A549 (cell line): ENCODE results near the gene APPL1. TPM values are rescaled to one million over a fixed set of nuclear protein-coding genes. Genes with fewer than 3 reads are reported as not detected.

Source experiments
- ATAC-seq, 2 experiments: fragments of 200-7000 bp in 1 of 2; fragments of >200 bp in 1 of 2; cut with Nextera tagmentation in 1 of 2; cut with Tn5 transposase in 1 of 2; 3 replicates each; pipeline versions ENCODE4 v1.8.0 to v1.9.1; 2018 to 2020; ENCODE audit warnings: mild to moderate bottlenecking in 1 of 2, moderate library complexity in 1 of 2
- CTCF ChIA-PET: fragments of 300-600 bp; sonication (Branson Sonifier 250); formaldehyde crosslinking; extraction: SDS; loops from one replicate; lab custom pipeline; 2021; ENCODE audit warnings: antibody characterized with exemption, inconsistent platforms; lab: Yijun Ruan, JAX
- POLR2A ChIA-PET: fragments of 350-600 bp; formaldehyde crosslinking; extraction: SDS; loops from one replicate; lab custom pipeline; 2021; ENCODE audit warnings: antibody characterized with exemption, inconsistent platforms; lab: Yijun Ruan, JAX
- DNase-seq, 2 experiments: peaks; one replicate each; pipeline versions ENCODE4 v3.0.0 to v3.0.0-alpha.2; 2011 to 2016; ENCODE audit warnings: low read depth in 1 of 2, low spot score in 1 of 2
- FAIRE-seq: peaks from 2 replicates; lab custom pipeline; 2011; peaks lifted over from hg19 to GRCh38; lab: Jason Lieb, UNC
- H3K27ac ChIP-seq, 2 experiments: fragments of >200 bp; sonication (Bioruptor Twin); formaldehyde crosslinking; 3 replicates each; pipeline ENCODE4 v1.5.1; 2016 to 2017
- H3K4me1 ChIP-seq: fragments of >200 bp; sonication (Bioruptor Twin); formaldehyde crosslinking; 3 replicates; pipeline ENCODE4 v1.6.1; 2016
- H3K4me2 ChIP-seq: fragments of >200 bp; sonication (Bioruptor Twin); formaldehyde crosslinking; 3 replicates; pipeline ENCODE4 v1.6.1; 2016
- H3K4me3 ChIP-seq: fragments of >200 bp; sonication (Bioruptor Twin); formaldehyde crosslinking; 3 replicates; pipeline ENCODE4 v1.5.1; 2016
- H3K9me3 ChIP-seq: fragments of >200 bp; sonication (Bioruptor Twin); formaldehyde crosslinking; 3 replicates; pipeline ENCODE4 v1.6.1; 2016
- CHD2 ChIP-seq: fragments of 150-350 bp; IDR thresholded peaks from 2 replicates; pipeline ENCODE4 v1.6.1; 2014; ENCODE audit warnings: low read length; ENCODE audit not compliant: partially characterized antibody
- EHF ChIP-seq: fragments of 250-450 bp; sonication (Bioruptor Pico); IDR thresholded peaks from 2 replicates; pipeline ENCODE4 v1.5.0; 2020; ENCODE audit warnings: mild to moderate bottlenecking
- ELK1 ChIP-seq: fragments of 150-350 bp; IDR thresholded peaks from 2 replicates; pipeline ENCODE4 v1.6.1; 2014; ENCODE audit warnings: low read depth, mild to moderate bottlenecking, low read length
- EP300 ChIP-seq, 2 experiments: fragments of >200 bp; sonication (Bioruptor Twin); formaldehyde crosslinking; IDR thresholded peaks; 2 replicates in 1 of 2; 3 replicates in 1 of 2; pipeline ENCODE4 v1.6.1; 2016 to 2017
- ESRRA ChIP-seq: fragments of 150-350 bp; IDR thresholded peaks from 2 replicates; pipeline ENCODE4 v1.6.1; 2014; ENCODE audit warnings: mild to moderate bottlenecking, low read length, borderline replicate concordance
- HEYL ChIP-seq: fragments of 250-450 bp; sonication (Bioruptor Pico); IDR thresholded peaks from 2 replicates; pipeline ENCODE4 v1.8.0; 2021; ENCODE audit warnings: mild to moderate bottlenecking, moderate library complexity
- HOXA7 ChIP-seq: fragments of 250-450 bp; sonication (Bioruptor Pico); IDR thresholded peaks from 2 replicates; pipeline ENCODE4 v1.5.0; 2020; ENCODE audit warnings: mild to moderate bottlenecking, moderate library complexity
- JUNB ChIP-seq: fragments of >200 bp; sonication (Bioruptor Twin); formaldehyde crosslinking; IDR thresholded peaks from 2 replicates; pipeline ENCODE4 v1.6.1; 2016
- KDM1A ChIP-seq: fragments of 200-600 bp; sonication (generic); IDR thresholded peaks from 2 replicates; pipeline ENCODE4 v1.6.1; 2016; ENCODE audit warnings: low read depth, mild to moderate bottlenecking
- KDM5A ChIP-seq: fragments of 200-600 bp; sonication (generic); IDR thresholded peaks from 2 replicates; pipeline ENCODE4 v1.6.1; 2016; ENCODE audit warnings: antibody characterized with exemption, mild to moderate bottlenecking
- MYC ChIP-seq: IDR thresholded peaks from 2 replicates; pipeline ENCODE4 v1.6.1; 2012; ENCODE audit warnings: mild to moderate bottlenecking, inconsistent platforms, low read length, improper control_type of control experiment, borderline replicate concordance
- NFE2L2 ChIP-seq: fragments of 150-350 bp; conservative IDR thresholded peaks from 2 replicates; pipeline ENCODE4 v1.6.1; 2014; ENCODE audit warnings: low read length
- NR3C1 ChIP-seq: fragments of >200 bp; sonication (Bioruptor Twin); formaldehyde crosslinking; IDR thresholded peaks from 3 replicates; pipeline ENCODE4 v1.6.1; 2017
- PBX3 ChIP-seq: IDR thresholded peaks from 2 replicates; pipeline ENCODE4 v1.6.1; 2012
- PHF8 ChIP-seq: fragments of 200-600 bp; sonication (generic); IDR thresholded peaks from 2 replicates; pipeline ENCODE4 v1.6.1; 2016; ENCODE audit warnings: low read depth, mild to moderate bottlenecking, antibody characterized with exemption, moderate library complexity, borderline replicate concordance
- RCOR1 ChIP-seq: fragments of 150-350 bp; IDR thresholded peaks from 2 replicates; pipeline ENCODE4 v1.6.1; 2014; ENCODE audit warnings: antibody characterized with exemption, low read length, low read depth
- REST ChIP-seq: fragments of 200-600 bp; sonication (generic); IDR thresholded peaks from 2 replicates; pipeline ENCODE4 v1.6.1; 2016; ENCODE audit warnings: antibody characterized with exemption, mild to moderate bottlenecking, moderate library complexity
- RFX5 ChIP-seq: fragments of 450-650 bp; IDR thresholded peaks from 2 replicates; pipeline ENCODE4 v1.7.1; 2014; ENCODE audit warnings: antibody characterized with exemption, mild to moderate bottlenecking, moderate library complexity
- USF2 ChIP-seq: fragments of 450-650 bp; IDR thresholded peaks from 2 replicates; pipeline ENCODE4 v1.6.1; 2014; ENCODE audit warnings: antibody characterized with exemption
- ZNF302 ChIP-seq: fragments of 250-450 bp; sonication (Bioruptor Pico); IDR thresholded peaks from 2 replicates; pipeline ENCODE4 v1.9.0; 2021; ENCODE audit warnings: inconsistent platforms, mild to moderate bottlenecking, moderate library complexity
- ZSCAN20 ChIP-seq: fragments of 250-450 bp; sonication (Bioruptor Pico); IDR thresholded peaks from 2 replicates; pipeline ENCODE4 v1.8.0; 2022; ENCODE audit warnings: mild to moderate bottlenecking, moderate library complexity
- whole genome bisulfite sequencing: methylation state at CpG from one replicate; pipeline ENCODE4 v1.1.6; 2017; ENCODE audit errors: missing lambda C conversion rate; 5-methylcytosine and 5-hydroxymethylcytosine counted together
- polyA plus RNA-seq, 4 experiments: library from polyadenylated mRNA; depleted of rRNA in 3 of 4; stranded (reverse); fragments of >200 nt; fragmentation: RNase III in 1 of 4; extraction: RNeasy Plus Mini Kit Qiagen cat#74134 plus additional on column Dnase treatment in 1 of 4; gene quantifications; 2 replicates in 3 of 4; 3 replicates in 1 of 4; pipeline ENCODE4 v1.2.3, GENCODE V29; 2011 to 2017
- TF ChIP-seq, protein P1 (sequence below): fragments of 250-450 bp; sonication (Bioruptor Pico); IDR thresholded peaks from 2 replicates; pipeline ENCODE4 v1.5.0; 2020; ENCODE audit warnings: low read depth, mild to moderate bottlenecking, moderate library complexity
- TF ChIP-seq, protein P2 (sequence below): IDR thresholded peaks from 2 replicates; pipeline ENCODE4 v1.6.1; 2012

Gene APPL1
- polyA plus RNA-seq, 2 of the 4 experiments (the other 2 are of a cell fraction) = 14.3 to 30.3 TPM

- ATAC-seq = no peak
- TF ChIP-seq EHF (CRISPR knock-in tag) (no peak), NR3C1 (no peak), RCOR1 (no peak), USF2 (no peak), HOXA7 (CRISPR knock-in tag) (no peak), ZSCAN20 (no peak), ESRRA (no peak), KDM1A (no peak), ZNF302 (CRISPR knock-in tag) (no peak), CHD2 (no peak), EP300 (IDR thresholded peaks at IDR 0.05) (no peak), KDM5A (no peak), NFE2L2 (no peak), MYC (no peak), HEYL (CRISPR knock-in tag) (no peak)
- TF ChIP-seq, protein P1, sequence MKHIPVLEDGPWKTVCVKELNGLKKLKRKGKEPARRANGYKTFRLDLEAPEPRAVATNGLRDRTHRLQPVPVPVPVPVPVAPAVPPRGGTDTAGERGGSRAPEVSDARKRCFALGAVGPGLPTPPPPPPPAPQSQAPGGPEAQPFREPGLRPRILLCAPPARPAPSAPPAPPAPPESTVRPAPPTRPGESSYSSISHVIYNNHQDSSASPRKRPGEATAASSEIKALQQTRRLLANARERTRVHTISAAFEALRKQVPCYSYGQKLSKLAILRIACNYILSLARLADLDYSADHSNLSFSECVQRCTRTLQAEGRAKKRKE (CRISPR knock-in tag) = no peak
- TF ChIP-seq, protein P2, sequence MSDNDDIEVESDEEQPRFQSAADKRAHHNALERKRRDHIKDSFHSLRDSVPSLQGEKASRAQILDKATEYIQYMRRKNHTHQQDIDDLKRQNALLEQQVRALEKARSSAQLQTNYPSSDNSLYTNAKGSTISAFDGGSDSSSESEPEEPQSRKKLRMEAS = no peak
- DNase-seq = no peak
- CTCF ChIA-PET = no interaction called here
- Histone ChIP-seq H3K9me3 (0 out of 3 replicates have a peak, but pooled peaks cover 3% of the 10 kb centered on the region), H3K4me3 (no peak overlapping the region), H3K4me2 (no peak overlapping the region), H3K4me1 (no peaks in the 10 kb centered on the region), H3K27ac (no peak overlapping the region)
- 82% methylated on average over 3 of the region's 3 CpGs for WGBS
- no peak for FAIRE-seq
- POLR2A ChIA-PET = no interaction called here
These were observed 34.4 kb downstream of the APPL1 start for GRCh38 chr3:57261929-57262328.

GRCh38 chr3:57268416-57268815 is 40.9 kb downstream of the APPL1 start:
- H3K9me3 ChIP-seq = 0 out of 3 replicates have a peak, but pooled peaks cover 3% of the 10 kb centered on the region
- ChIA-PET POLR2A (no interaction called here), CTCF (no interaction called here)
- H3K27ac ChIP-seq = no peak overlapping the region
- ATAC-seq (no peak), FAIRE-seq (no peak), DNase-seq (no peak)
- TF ChIP-seq ELK1 = no peak
- TF ChIP-seq ZSCAN20 = no peak
- no peak for TF ChIP-seq PHF8
- no peak for TF ChIP-seq JUNB
- no peak for TF ChIP-seq HEYL (CRISPR knock-in tag)
- TF ChIP-seq PBX3 = no peak
- TF ChIP-seq, protein P1 (CRISPR knock-in tag) = no peak
- TF ChIP-seq REST = no peak
- TF ChIP-seq MYC = no peak
- no peak for TF ChIP-seq RFX5
- H3K4me3 ChIP-seq = no peak overlapping the region
- no peak overlapping the region for H3K4me2 ChIP-seq
- no peaks in the 10 kb centered on the region for H3K4me1 ChIP-seq
- 71% methylated on average over 1 of the region's 1 CpG for WGBS
